Common myeloid progenitor, CD34-positive (primary cell): ENCODE results near the gene PTPRT.

Experiments
- CTCF ChIA-PET: fragments of 350-600 bp; sonication (Branson Sonifier 250); formaldehyde crosslinking; loops from one replicate; lab custom pipeline; 2021; ENCODE audit warnings: antibody characterized with exemption; lab: Charles Lee
- POLR2A ChIA-PET: fragments of 350-600 bp; sonication (Branson Sonifier 250); formaldehyde crosslinking; loops from one replicate; lab custom pipeline; 2021; ENCODE audit warnings: antibody characterized with exemption; lab: Charles Lee
- DNase-seq, 3 donors: peaks; one replicate each; pipeline versions ENCODE4 v3.0.0 to v3.0.0-alpha.2; 2013
- H3K27ac ChIP-seq, 2 experiments: 1 replicate in 1 of 2; 2 replicates in 1 of 2; pipeline ENCODE4 v1.7.0; 2013; ENCODE audit warnings: inconsistent platforms in 2 of 2, low read length in 2 of 2, mild to moderate bottlenecking in 2 of 2, low read depth in 1 of 2, moderate library complexity in 1 of 2; ENCODE audit not compliant: severe bottlenecking in 2 of 2, insufficient read depth in 1 of 2, poor library complexity in 1 of 2
- H3K27me3 ChIP-seq, 5 experiments: replicated peaks in 2 of 5; 1 replicate in 3 of 5; 2 replicates in 2 of 5; pipeline versions ENCODE4 v1.6.1 to v1.7.0; 2013; ENCODE audit warnings: low read length in 4 of 5, mild to moderate bottlenecking in 2 of 5, moderate library complexity in 2 of 5, inconsistent platforms in 1 of 5; ENCODE audit not compliant: insufficient read depth in 5 of 5, control insufficient read depth in 4 of 5
- H3K36me3 ChIP-seq, 4 experiments: 1 replicate in 2 of 4; 2 replicates in 2 of 4; pipeline versions ENCODE4 v1.6.1 to v1.7.0; 2013; ENCODE audit warnings: low read length in 3 of 4, control low read depth in 1 of 4, mild to moderate bottlenecking in 1 of 4; ENCODE audit not compliant: control insufficient read depth in 4 of 4, insufficient read depth in 4 of 4
- H3K4me1 ChIP-seq, 4 experiments: 1 replicate in 3 of 4; 2 replicates in 1 of 4; pipeline versions ENCODE4 v1.6.1 to v1.7.1; 2013; ENCODE audit warnings: low read length in 3 of 4, mild to moderate bottlenecking in 3 of 4, control low read depth in 1 of 4, inconsistent platforms in 1 of 4, moderate library complexity in 1 of 4; ENCODE audit not compliant: control insufficient read depth in 4 of 4, insufficient read depth in 4 of 4; ENCODE audit errors: control extremely low read depth in 1 of 4
- H3K4me3 ChIP-seq, 7 experiments: 1 replicate in 4 of 7; 2 replicates in 3 of 7; pipeline versions ENCODE4 v1.5.1 to v1.7.0; 2013; ENCODE audit warnings: mild to moderate bottlenecking in 7 of 7, low read length in 6 of 7, moderate library complexity in 6 of 7, inconsistent platforms in 2 of 7, low read depth in 2 of 7, control low read depth in 1 of 7; ENCODE audit not compliant: insufficient read depth in 4 of 7, control insufficient read depth in 1 of 7; ENCODE audit errors: extremely low read depth in 1 of 7
- H3K9me3 ChIP-seq, 5 experiments: 1 replicate in 4 of 5; 2 replicates in 1 of 5; pipeline versions ENCODE4 v1.6.1 to v1.7.1; 2013; ENCODE audit warnings: low read length in 4 of 5, mild to moderate bottlenecking in 2 of 5, inconsistent platforms in 1 of 5, low read depth in 1 of 5, moderate library complexity in 1 of 5; ENCODE audit not compliant: control insufficient read depth in 4 of 5, insufficient read depth in 2 of 5; ENCODE audit errors: control extremely low read depth in 1 of 5
- WGBS: methylation state at CpG from one replicate; pipeline ENCODE4 v1.1.5; 2013; ENCODE audit not compliant: insufficient coverage; 5-methylcytosine and 5-hydroxymethylcytosine counted together

The PTPRT gene

GRCh38 chr20:42376131-42376530 lies 813.6 kb downstream of the PTPRT start:
- no peak for DNase-seq
- Histone ChIP-seq H3K27ac (no peak overlapping the region), H3K36me3 (no peaks in the 10 kb centered on the region), H3K9me3 (no peaks in the 10 kb centered on the region), H3K27me3 (peaks cover 0 to 2% (median 0%) of the 10 kb centered on the region in 5 experiments), H3K4me3 (no peak overlapping the region), H3K4me1 (no peaks in the 10 kb centered on the region)
- POLR2A ChIA-PET: no interaction called here
- 95% methylated on average over 6 of the region's 6 CpGs for WGBS
- CTCF ChIA-PET: no interaction called here

GRCh38 chr20:42373049-42373448 lies 816.7 kb downstream of the PTPRT start:
- ChIA-PET POLR2A (no interaction called here), CTCF (no interaction called here)
- H3K4me3 ChIP-seq: no peak overlapping the region
- 100% methylated on average over 2 of the region's 2 CpGs for WGBS
- H3K9me3 ChIP-seq: no peaks in the 10 kb centered on the region
- H3K27ac ChIP-seq: no peak overlapping the region
- DNase-seq: no peak
- H3K27me3 ChIP-seq: peaks cover 0 to 2% (median 0%) of the 10 kb centered on the region in 5 experiments
- H3K4me1 ChIP-seq: peaks cover 0 to 15% (median 0%) of the 10 kb centered on the region in 4 experiments
- no peaks in the 10 kb centered on the region for H3K36me3 ChIP-seq

GRCh38 chr20:42370075-42370474 lies 819.6 kb downstream of the PTPRT start:
- Histone ChIP-seq H3K36me3 (no peaks in the 10 kb centered on the region), H3K27ac (no peak overlapping the region)
- WGBS: 0% methylated on average over 6 of the region's 6 CpGs

GRCh38 chr20:42368910-42369309 lies 820.8 kb downstream of the PTPRT start:
- POLR2A ChIA-PET: no interaction called here
- Histone ChIP-seq H3K36me3 (no peaks in the 10 kb centered on the region), H3K4me1 (peaks cover 0 to 15% (median 0%) of the 10 kb centered on the region in 4 experiments), H3K27ac (no peak overlapping the region), H3K4me3 (no peak overlapping the region), H3K9me3 (no peaks in the 10 kb centered on the region), H3K27me3 (no peaks in the 10 kb centered on the region)
- CTCF ChIA-PET: no interaction called here
- WGBS: 90% methylated on average over 2 of the region's 3 CpGs
- DNase-seq: no peak

More at GRCh38 chr20:42370075-42370474, 819.6 kb downstream of the PTPRT start:
- H3K27me3 ChIP-seq: no peaks in the 10 kb centered on the region
- H3K4me1 ChIP-seq: peaks cover 0 to 15% (median 0%) of the 10 kb centered on the region in 4 experiments
- POLR2A ChIA-PET: no interaction called here
- CTCF ChIA-PET: no interaction called here
- no peak overlapping the region for H3K4me3 ChIP-seq
- H3K9me3 ChIP-seq: no peaks in the 10 kb centered on the region
- peak; percentile 50 to 86 (median 69) for DNase-seq

GRCh38 chr20:42366626-42367025 lies 823.1 kb downstream of the PTPRT start:
- no peak overlapping the region for H3K27ac ChIP-seq
- POLR2A ChIA-PET: no interaction called here
- no peak overlapping the region for H3K4me3 ChIP-seq
- H3K27me3 ChIP-seq: no peaks in the 10 kb centered on the region
- H3K36me3 ChIP-seq: no peaks in the 10 kb centered on the region
- 100% methylated on average over 2 of the region's 6 CpGs for WGBS
- CTCF ChIA-PET: no interaction called here
- no peaks in the 10 kb centered on the region for H3K9me3 ChIP-seq
- DNase-seq: no peak
- peaks cover 0 to 15% (median 0%) of the 10 kb centered on the region in 4 experiments for H3K4me1 ChIP-seq

- WGBS: 85% methylated on average over 2 of the region's 2 CpGs
- no peaks in the 10 kb centered on the region for H3K9me3 ChIP-seq
- CTCF ChIA-PET: no interaction called here
Measured at GRCh38 chr20:42364446-42364845, 825.3 kb downstream of the PTPRT start.

GRCh38 chr20:42361402-42361970 lies 828.2 kb downstream of the PTPRT start:
- POLR2A ChIA-PET: no interaction called here
- CTCF ChIA-PET: interaction anchor here (0.6 kb wide), 1 partner anchor 150 kb away, joined by 4 read pairs; no protein-coding TSS in a partner anchor
- no peak overlapping the region for H3K27ac ChIP-seq
- no peaks in the 10 kb centered on the region for H3K36me3 ChIP-seq
- no peak for DNase-seq
- H3K9me3 ChIP-seq: no peaks in the 10 kb centered on the region
- H3K4me3 ChIP-seq: no peak overlapping the region
- no peaks in the 10 kb centered on the region for H3K27me3 ChIP-seq
- H3K4me1 ChIP-seq: no peaks in the 10 kb centered on the region
- 93% methylated on average over 4 of the region's 6 CpGs for WGBS

More at GRCh38 chr20:42364446-42364845, 825.3 kb downstream of the PTPRT start:
- POLR2A ChIA-PET: no interaction called here
- Histone ChIP-seq H3K4me1 (peaks cover 0 to 3% (median 0%) of the 10 kb centered on the region in 4 experiments), H3K36me3 (no peaks in the 10 kb centered on the region), H3K27ac (no peak overlapping the region), H3K4me3 (no peak overlapping the region), H3K27me3 (no peaks in the 10 kb centered on the region)
- DNase-seq: no peak
